Skeletal muscle tissue (tissue), 4 donors: ENCODE results near the gene EPN1. TPM values are rescaled to one million over a fixed set of nuclear protein-coding genes. Genes with fewer than 3 reads are reported as not detected.

ENCODE experiments used
- H3K27ac ChIP-seq: one replicate; pipeline ENCODE4 v1.7.0; 2013; ENCODE audit warnings: mild to moderate bottlenecking, low read depth, low read length, inconsistent platforms
- H3K27me3 ChIP-seq, 3 donors: one replicate each; pipeline ENCODE4 v1.7.0; 2013; ENCODE audit warnings: low read length in 3 of 3; ENCODE audit not compliant: control insufficient read depth in 3 of 3, insufficient read depth in 3 of 3
- H3K36me3 ChIP-seq, 3 donors: one replicate each; pipeline ENCODE4 v1.7.0; 2013; ENCODE audit warnings: low read length in 3 of 3; ENCODE audit not compliant: control insufficient read depth in 3 of 3, insufficient read depth in 3 of 3
- H3K4me1 ChIP-seq, 3 donors: one replicate each; pipeline ENCODE4 v1.7.0; 2013; ENCODE audit warnings: low read length in 3 of 3, mild to moderate bottlenecking in 3 of 3; ENCODE audit not compliant: control insufficient read depth in 3 of 3, insufficient read depth in 3 of 3
- H3K4me3 ChIP-seq, 3 donors: one replicate each; pipeline ENCODE4 v1.7.0; 2013; ENCODE audit warnings: low read length in 3 of 3
- H3K9ac ChIP-seq, 3 donors: one replicate each; pipeline ENCODE4 v1.7.0; 2013; ENCODE audit warnings: low read length in 3 of 3, mild to moderate bottlenecking in 3 of 3, moderate library complexity in 2 of 3, low read depth in 1 of 3
- H3K9me3 ChIP-seq, 3 donors: one replicate each; pipeline ENCODE4 v1.7.0; 2013; ENCODE audit warnings: low read length in 3 of 3; ENCODE audit not compliant: control insufficient read depth in 3 of 3
- total RNA-seq: library from RNA; depleted of rRNA; stranded (reverse); fragments of >200 nt; gene quantifications from one replicate; pipeline ENCODE4 v1.2.3, GENCODE V29; 2014
- donor health status: Osteomylitis.

Gene EPN1
- total RNA-seq, 1 donor from 2014 or later, result 5.7 TPM

- Histone ChIP-seq H3K4me3 (no peak overlapping the region), H3K27ac (no peak overlapping the region)
Observed at GRCh38 chr19:55652311-55653128, 22.5 kb upstream of the EPN1 start.

GRCh38 chr19:55653651-55654322 lies 21.2 kb upstream of the EPN1 start:
- Histone ChIP-seq H3K27me3 (no peaks in the 10 kb centered on the region), H3K36me3 (peaks cover 0 to 6% (median 4%) of the 10 kb centered on the region in 3 donors), H3K27ac (peak overlapping the region; percentile 99), H3K9ac (peak overlapping the region; percentile 90 to 100 (median 96)), H3K4me3 (peak overlapping the region; percentile 87 to 98 (median 95)), H3K9me3 (no peaks in the 10 kb centered on the region), H3K4me1 (peaks cover 41 to 42% (median 41%) of the 10 kb centered on the region in 3 donors)

More at GRCh38 chr19:55652311-55653128, 22.5 kb upstream of the EPN1 start:
- peaks cover 0 to 6% (median 4%) of the 10 kb centered on the region in 3 donors for H3K36me3 ChIP-seq
- H3K27me3 ChIP-seq, result no peaks in the 10 kb centered on the region
- H3K9ac ChIP-seq, result no peak overlapping the region
- H3K9me3 ChIP-seq, result no peaks in the 10 kb centered on the region
- H3K4me1 ChIP-seq, result peaks cover 35 to 37% (median 35%) of the 10 kb centered on the region in 3 donors

GRCh38 chr19:55654323-55654867 lies 20.6 kb upstream of the EPN1 start:
- Histone ChIP-seq H3K9ac (peak overlapping the region; percentile 90 to 100 (median 96)), H3K9me3 (no peaks in the 10 kb centered on the region), H3K4me1 (peaks cover 35 to 42% (median 39%) of the 10 kb centered on the region in 3 donors)

DNA sequence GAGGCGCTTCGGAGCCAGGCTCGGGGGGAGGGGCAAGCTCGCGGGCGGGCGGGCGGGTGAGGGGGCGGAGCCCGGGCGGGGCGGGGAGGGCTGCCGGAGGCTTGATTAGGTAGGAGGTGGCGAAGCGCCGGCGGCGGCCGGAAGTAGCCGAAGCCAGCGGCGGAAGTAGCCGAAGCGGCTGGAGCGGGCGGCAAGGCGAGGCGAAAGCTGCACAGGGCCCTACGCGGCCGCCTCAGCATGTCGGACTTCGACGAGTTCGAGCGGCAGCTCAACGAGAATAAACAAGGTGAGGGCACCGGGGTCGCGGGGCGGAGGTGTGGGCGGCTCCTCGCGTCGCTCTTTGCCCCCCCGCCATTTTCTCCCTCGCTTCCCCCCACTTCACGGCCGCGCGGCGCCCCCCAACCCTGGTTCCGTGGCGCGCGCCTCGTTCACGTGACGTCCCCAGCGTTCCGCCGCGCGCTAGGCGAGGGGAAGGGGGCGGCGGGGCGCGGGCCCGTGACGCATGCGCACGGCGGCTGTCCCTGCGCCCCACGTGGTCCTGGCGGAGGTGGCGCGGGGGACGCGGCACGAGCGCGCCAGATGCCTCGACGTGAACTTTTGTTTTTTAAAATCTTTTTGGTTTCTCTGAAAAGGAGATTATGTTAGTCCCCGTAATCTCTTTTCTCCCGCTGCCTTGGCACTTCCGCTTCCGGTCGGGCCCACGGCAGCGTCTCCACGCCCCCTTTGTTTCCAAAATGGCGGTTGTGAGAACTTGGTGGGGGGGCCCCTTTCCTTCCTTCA lies 20.0 kb upstream of the EPN1 start, which contains the start of gene U2AF2:
TSS of gene U2AF2 (plus strand) at position 168 of the 780 bp plus-strand sequence. CDS start at position 238, 70 bp downstream.
- no peaks in the 10 kb centered on the region for H3K9me3 ChIP-seq
- no peaks in the 10 kb centered on the region for H3K27me3 ChIP-seq
- H3K4me1 ChIP-seq, result peaks cover 37 to 42% (median 40%) of the 10 kb centered on the region in 3 donors
- H3K9ac ChIP-seq, result peak within 1 kb of the TSS; percentile 91 to 100 (median 97)
- peaks cover 0 to 10% (median 8%) of the 10 kb centered on the region in 3 donors for H3K36me3 ChIP-seq
- H3K27ac ChIP-seq, result peak within 1 kb of the TSS; percentile 99
- peak within 1 kb of the TSS; percentile 87 to 98 (median 95) for H3K4me3 ChIP-seq

More at GRCh38 chr19:55654323-55654867, 20.6 kb upstream of the EPN1 start:
- Histone ChIP-seq H3K27ac (peak overlapping the region; percentile 99), H3K27me3 (no peaks in the 10 kb centered on the region), H3K4me3 (peak overlapping the region; percentile 87 to 98 (median 95)), H3K36me3 (peaks cover 0 to 6% (median 4%) of the 10 kb centered on the region in 3 donors)

DNA sequence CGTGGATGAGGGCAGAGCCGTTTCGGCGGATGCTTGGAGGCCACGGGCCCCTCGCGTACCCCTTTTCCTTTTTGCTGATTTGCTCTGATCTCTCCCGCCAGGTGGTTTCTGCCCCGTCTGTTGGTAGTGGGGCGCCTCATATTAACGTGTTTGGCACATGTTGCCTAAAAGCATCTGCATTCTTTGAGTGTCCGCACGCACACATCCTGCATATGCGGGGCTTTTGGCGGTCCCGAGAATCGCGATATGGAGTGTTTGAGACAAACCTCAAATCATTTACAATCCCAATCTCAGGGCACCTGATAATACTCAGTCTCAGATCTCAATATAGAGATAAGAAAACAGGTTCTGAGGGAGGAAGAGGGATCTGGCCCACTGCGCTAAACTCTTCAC lies 19.4 kb upstream of the EPN1 start:
- Histone ChIP-seq H3K36me3 (peaks cover 0 to 13% (median 10%) of the 10 kb centered on the region in 3 donors), H3K9ac (peak overlapping the region; percentile 91 to 97 (median 93)), H3K27me3 (no peaks in the 10 kb centered on the region), H3K4me3 (peak overlapping the region; percentile 87 to 91 (median 87)), H3K4me1 (peaks cover 37 to 42% (median 40%) of the 10 kb centered on the region in 3 donors), H3K27ac (peak overlapping the region; percentile 99), H3K9me3 (no peaks in the 10 kb centered on the region)

DNA sequence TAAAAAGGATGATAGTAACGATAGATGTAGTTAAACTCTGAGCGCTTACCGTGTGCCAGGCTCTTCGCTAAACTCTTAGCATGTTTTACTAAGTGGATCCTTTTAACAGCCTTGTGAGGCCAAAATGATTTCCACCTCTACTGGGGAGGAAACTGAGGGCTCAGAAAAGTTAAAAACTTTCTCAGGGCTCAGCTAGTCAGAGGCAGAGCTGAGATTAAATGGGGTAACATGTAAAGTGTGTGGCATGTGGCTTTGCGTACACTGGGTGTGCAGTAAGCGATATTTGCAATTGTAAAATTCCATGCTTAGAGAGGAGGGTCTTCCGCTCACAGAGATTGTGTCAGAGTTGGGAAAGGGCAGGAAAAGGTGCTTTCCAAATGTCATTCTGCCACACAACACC lies 18.5 kb upstream of the EPN1 start:
- Histone ChIP-seq H3K4me3 (peak overlapping the region; percentile 87 to 91 (median 87)), H3K27me3 (no peaks in the 10 kb centered on the region), H3K9me3 (no peaks in the 10 kb centered on the region), H3K36me3 (peaks cover 4 to 16% (median 15%) of the 10 kb centered on the region in 3 donors), H3K4me1 (peaks cover 37 to 42% (median 40%) of the 10 kb centered on the region in 3 donors), H3K27ac (no peak overlapping the region), H3K9ac (peak overlapping the region in 2 of 3 donors; percentile 91 to 97)

DNA sequence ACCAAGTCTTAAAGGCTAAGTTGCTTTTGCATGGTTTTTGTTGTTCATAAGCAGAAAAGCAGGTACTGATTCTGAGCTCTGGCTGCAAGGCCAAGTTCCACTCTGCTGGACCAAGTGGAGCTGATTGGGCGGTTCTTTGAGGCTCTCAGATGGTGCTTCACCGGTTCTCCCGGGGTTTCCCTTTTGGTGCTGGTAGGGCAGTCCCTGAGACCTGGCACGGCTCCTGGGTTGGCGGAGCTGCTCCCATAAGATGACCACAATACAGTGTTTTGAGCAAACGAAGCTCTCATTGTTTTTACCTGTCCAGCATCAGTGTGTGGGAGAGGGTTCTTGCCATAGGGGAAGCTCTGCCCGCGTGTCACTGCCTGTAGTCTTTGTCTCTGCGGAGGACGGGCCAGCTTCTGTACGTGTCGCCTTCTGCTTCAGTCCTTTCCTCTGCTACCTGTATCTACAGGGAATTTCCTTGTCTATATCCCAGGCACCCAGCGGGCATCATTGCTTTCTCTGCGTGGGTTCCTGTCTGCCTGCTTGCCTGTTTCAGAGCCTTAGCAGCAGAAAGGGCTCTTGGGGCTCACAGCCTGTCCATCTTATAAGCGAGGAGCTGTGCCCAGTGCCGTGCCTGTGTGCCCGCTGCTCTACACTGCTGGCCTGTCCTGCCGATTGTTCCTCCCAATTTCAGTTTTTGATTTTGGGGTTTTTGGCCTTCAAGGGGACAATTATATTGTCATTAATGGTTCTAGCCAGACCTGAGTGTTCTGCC lies 17.9 kb upstream of the EPN1 start:
- Histone ChIP-seq H3K4me3 (peak overlapping the region; percentile 87 to 91 (median 87)), H3K4me1 (peaks cover 37 to 42% (median 40%) of the 10 kb centered on the region in 3 donors), H3K9ac (peak overlapping the region in 2 of 3 donors; percentile 48 to 74)

DNA sequence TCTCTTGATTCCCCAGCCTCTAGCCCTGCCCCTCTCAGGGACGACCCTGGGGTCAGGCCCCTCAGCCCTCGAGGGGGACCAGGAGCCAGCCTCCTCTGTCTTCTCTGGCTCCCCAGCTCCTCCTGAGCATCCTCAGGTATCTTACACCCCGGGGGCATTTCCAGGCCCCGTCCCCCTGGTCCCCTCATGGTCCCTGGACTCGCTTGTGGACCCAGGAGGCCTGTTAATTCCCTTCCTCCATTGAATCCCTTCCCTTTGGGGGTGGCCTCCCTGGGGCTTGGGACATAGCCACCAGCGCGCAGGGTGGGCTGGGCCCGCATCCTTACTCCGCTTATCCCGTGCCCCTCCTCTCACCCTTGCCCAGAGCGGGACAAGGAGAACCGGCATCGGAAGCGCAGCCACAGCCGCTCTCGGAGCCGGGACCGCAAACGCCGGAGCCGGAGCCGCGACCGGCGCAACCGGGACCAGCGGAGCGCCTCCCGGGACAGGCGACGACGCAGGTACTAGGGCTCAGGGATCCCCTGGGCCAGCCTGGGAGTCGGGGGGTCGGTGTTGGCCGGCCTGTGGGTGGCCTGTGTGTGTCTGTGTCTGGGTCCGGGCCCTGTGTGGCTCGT lies 16.1 kb upstream of the EPN1 start:
- Histone ChIP-seq H3K27me3 (no peaks in the 10 kb centered on the region), H3K9me3 (no peaks in the 10 kb centered on the region), H3K4me1 (peaks cover 37 to 42% (median 40%) of the 10 kb centered on the region in 3 donors), H3K4me3 (no peak overlapping the region), H3K27ac (no peak overlapping the region), H3K36me3 (peaks cover 25 to 38% (median 35%) of the 10 kb centered on the region in 3 donors), H3K9ac (peak overlapping the region in 1 of 3 donors; percentile 33)

More for the DNA sequence above, 17.9 kb upstream of the EPN1 start:
- H3K36me3 ChIP-seq, result peaks cover 9 to 22% (median 19%) of the 10 kb centered on the region in 3 donors
- H3K9me3 ChIP-seq, result no peaks in the 10 kb centered on the region
- H3K27me3 ChIP-seq, result no peaks in the 10 kb centered on the region
- H3K27ac ChIP-seq, result no peak overlapping the region
